Cardiac septum (tissue), 1 donor: Measurements from ENCODE around the gene RAVER1. TPM values are rescaled to one million over a fixed set of nuclear protein-coding genes. Genes with fewer than 3 reads are reported as not detected.
"Not testable (repeated sequence)": the region's sequence is repeated elsewhere in the genome, so short reads cannot be mapped to it uniquely, and the experiment has no call there.

Experiments
- DNase-seq: peaks from one replicate; pipeline ENCODE4 v3.0.0-alpha.2; 2020; ENCODE audit warnings: low spot score
- intact Hi-C: fragments of 100-400 bp; cut with DNase I; formaldehyde crosslinking; loops from one replicate; pipeline ENCODE4 v1.14.0; 2022
- total RNA-seq: library from RNA; stranded (reverse); fragmentation: NEBNext Ultra II Directional; extraction: Animal tissue kit (Norgen Biotek cat#: 25700); gene quantifications from one replicate; pipeline ENCODE4 v1.2.1, GENCODE V29; 2021
- donor health status: DM: no; HTN: no; CAD: no.

RAVER1 gene
- total RNA-seq, 1 donor from 2014 or later, result 17.8 TPM

DNA sequence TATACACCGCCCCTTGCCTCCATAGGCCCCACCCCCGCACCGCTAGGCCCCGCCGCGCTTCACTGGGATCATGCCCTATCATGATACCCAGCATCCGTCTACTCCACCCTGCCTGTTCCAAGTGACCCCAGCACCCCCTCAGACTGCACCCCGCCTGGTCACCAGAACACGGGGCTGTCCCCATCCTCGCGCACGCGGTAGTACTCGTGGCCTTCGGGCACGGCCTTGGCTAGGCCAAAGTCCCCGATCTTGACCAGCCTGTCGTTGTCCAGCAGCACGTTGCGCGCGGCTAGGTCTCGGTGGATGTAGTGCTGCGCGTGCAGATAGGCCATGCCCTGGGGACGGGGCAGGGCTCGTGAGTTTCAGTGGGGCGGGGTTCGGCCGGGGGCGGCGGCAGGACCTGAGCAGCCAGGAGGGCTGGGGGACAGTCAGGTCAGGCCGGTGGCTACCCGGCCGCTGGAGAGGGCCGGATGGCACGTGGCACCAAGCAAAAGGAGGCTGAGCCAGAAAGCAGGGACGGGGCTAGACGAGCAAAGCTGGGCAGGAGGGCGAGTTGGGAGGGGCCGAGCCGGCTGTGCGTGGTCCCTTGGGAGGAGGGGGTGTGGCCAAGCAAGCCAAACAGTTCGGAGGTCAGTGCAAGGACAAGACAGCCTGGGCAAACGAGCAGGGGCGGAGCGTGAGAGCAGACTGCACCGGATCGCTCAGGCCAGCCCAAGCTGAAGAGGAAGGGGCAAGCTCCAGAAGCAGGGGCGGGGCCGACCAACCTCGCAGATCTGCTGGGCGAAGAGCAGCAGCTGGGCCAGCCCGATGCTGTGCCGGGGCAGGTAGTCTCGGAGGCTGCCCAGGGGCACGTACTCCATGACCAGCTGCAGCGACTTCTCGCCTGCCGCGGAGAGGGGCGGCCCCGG is 19.7 kb upstream of the RAVER1 start:
- intact Hi-C loops, result no loop called here
- peak; percentile 85 for DNase-seq

GRCh38 chr19:10346509-10346908 is 13.2 kb upstream of the RAVER1 start:
- intact Hi-C loops, result no loop called here
- DNase-seq, result no peak

- intact Hi-C loops, result no loop called here
- DNase-seq, result no peak
Measured at GRCh38 chr19:10344780-10345179, 11.5 kb upstream of the RAVER1 start.

- intact Hi-C loops, result no loop called here
- DNase-seq, result no peak
Measured at GRCh38 chr19:10343495-10343894, 10.2 kb upstream of the RAVER1 start.

DNA sequence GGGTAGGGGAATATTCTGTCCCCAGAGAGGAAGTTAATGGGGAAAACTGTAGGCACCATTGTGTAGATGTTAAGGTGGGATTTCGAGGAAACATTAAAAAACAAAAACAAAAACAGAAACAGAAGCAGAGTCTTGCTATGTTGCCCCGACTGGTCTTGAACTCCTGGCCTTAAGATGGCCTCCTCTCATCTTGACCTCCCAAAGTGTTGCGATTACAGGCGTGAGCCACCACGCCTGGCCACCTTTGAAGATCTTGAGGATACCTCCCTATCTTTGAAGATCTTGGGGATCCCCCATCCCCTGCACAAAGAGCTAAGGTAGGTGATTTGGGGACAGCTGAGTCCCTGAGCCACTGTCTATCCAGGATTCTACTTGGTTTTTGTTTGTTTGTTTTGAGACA is 6.6 kb upstream of the RAVER1 start:
- intact Hi-C loops, result no loop called here
- no peak for DNase-seq

DNA sequence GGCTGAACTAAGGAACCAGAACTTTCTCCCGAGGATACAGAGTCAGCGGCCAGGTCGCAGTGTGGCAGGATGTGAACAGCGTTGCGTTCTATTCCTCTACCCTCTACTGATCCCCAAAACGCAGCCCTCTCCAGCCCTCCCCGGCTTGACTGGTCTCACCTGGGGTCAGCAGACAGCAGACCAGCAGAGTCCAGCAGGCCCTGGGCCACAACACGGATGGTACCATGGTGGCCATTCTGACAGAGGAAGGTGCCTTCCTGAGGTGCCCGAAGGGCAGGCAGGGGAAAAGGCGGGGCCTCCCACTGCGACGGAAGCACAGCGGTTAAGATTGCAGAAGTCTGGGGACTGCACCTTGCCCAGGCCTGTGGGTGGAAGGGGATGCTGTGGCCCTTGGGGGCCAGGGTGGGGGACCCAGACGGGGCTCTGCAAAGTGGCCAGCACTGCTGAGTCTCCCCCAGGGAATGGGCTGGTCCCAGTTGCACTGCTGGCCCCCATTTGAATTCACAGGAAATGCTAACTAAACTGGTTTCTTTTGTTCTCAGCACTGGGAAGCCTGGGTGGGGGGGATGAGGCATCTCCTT is 6.1 kb upstream of the RAVER1 start, which contains the start of gene ICAM3:
ICAM3 (minus strand) TSS at position 245 of the 581 bp plus-strand sequence; CDS start at position 235, 10 bp downstream.
- intact Hi-C loops, result no loop called here
- peak; percentile 90 for DNase-seq

GRCh38 chr19:10338940-10339339 is 5.6 kb upstream of the RAVER1 start:
- intact Hi-C loops, result no loop called here
- DNase-seq, result no peak

GRCh38 chr19:10336725-10337124 is 3.4 kb upstream of the RAVER1 start:
- intact Hi-C loops, DNase-seq: not testable (repeated sequence)

DNA sequence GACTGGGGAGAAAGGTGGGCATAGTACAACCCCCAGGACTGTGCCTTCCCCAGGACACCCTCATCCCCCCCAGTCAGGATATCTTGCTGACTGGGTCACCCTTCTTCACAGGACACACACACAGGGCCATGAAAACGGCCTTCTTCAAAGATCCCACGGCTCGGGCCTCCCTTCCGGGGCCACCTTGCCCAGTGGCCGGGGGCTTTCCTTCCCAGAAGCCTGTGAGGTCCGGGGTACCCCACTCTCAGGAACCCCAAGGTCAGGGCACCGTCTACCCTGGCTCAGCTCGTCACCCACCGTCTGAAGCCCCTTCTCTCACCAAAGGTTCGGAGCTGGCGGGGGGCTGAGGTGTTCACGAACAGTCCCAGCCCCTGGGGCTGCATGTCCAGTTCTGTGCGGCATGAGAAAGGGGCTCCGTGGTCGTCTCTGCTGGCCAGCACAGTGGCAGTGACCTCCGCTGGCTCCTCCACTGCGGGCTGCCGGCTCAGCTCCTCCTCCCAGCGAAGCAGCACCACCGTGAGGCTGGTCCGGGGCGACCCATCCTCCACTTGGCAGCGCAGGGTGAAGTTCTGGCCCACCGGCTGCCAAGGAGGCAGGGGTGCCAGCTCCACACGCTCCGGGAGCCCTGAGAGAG is 2.1 kb upstream of the RAVER1 start:
- DNase-seq, result no peak
- intact Hi-C loops, result loop anchor here (2.0 kb wide), 1 partner anchor 45 kb away; the partner anchor contains the start of gene TYK2

- peak; percentile 96 for DNase-seq
- intact Hi-C loops, result loop anchor here (2.0 to 5.0 kb wide), 2 partner anchors 46 to 62 kb away; partner anchors contain the start of genes ICAM1 and TYK2
Measured at GRCh38 chr19:10334588-10335351, 1.4 kb upstream of the RAVER1 start.

DNA sequence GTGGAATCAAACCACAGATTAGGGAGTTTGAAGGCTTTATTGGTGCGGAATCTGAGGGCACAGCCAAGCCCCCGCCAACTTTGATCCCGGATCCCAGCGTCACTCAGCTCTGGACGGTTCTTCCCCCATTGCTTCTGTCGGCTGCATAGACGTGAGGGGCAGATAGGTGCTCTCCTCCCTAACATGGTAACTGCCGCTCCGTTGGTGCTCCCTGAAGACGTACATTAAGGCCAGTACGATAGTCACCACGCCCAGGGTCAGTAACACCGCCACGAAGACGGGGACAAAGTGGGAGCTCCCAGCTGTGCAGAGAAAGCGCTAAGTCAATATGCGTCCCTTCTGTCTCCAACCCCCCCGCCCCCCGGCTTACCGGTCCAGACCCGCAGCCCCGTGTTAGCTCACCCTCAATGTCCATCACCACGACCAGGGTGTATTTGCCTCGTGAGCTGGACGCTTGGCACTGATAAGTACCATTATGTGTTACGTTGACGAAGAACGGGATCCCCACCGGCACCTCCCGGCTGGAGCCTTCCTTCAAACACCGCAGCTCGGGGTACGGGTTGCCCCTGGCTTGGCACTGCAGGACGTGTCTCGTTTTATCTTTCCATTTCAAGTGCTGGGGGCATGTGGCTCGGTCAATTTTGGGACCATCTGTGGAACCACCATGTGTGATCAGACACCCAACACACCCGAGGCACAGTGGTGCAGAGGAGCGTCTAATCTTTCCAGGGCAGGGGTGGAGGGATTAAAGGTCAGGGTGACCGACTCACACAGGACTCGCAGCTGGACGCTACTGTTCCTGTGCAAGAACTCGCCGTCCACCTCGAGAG is 644 bp upstream of the RAVER1 start:
- intact Hi-C loops, result loop anchor here (2.0 to 5.0 kb wide), 3 partner anchors 47 to 69 kb away; partner anchors contain the start of genes CDC37, ICAM1 and TYK2
- DNase-seq, result no peak

DNA sequence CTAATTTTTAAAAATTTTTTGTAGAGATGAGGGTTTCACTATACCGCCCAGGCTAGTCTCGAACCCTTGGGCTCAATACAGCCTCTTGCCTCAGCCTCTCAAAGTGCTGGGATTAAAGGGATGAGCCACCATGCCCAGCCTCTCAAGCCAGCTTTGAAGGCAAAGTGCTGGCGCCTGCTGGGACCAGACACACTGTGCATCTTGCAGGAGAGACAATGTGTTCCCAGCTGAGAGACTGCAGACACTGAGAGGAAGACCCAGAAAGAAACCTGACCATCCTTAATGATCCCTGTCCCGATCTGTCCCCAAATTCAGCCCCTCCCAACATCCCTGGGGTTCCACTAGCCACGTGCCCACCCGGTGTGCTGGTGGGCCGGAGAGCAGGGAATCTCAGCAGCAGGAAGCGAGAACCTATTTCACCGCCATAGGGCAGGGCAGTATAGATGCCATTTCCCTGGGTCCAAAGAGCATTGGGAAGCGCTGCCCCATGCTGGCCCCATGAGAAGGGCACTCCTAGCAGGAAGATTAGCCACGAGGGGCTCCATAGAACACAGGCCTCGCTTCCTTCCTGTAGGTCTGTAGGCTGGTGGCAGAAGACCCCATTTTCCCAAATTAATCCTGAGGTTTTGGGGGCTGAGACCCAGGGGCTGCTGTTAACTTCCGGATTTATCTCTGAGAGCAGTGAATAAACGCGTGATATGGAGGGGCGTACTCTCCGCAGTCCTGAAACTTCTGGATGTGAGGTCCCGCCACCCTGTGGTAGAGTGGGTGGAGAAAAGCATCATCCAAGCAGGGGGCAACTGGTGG is 968 bp downstream of the RAVER1 start:
- intact Hi-C loops, result loop anchor here (2.0 to 5.0 kb wide), 2 partner anchors 60 to 70 kb away; partner anchors contain the start of genes CDC37 and ICAM1
- DNase-seq, result no peak

DNA sequence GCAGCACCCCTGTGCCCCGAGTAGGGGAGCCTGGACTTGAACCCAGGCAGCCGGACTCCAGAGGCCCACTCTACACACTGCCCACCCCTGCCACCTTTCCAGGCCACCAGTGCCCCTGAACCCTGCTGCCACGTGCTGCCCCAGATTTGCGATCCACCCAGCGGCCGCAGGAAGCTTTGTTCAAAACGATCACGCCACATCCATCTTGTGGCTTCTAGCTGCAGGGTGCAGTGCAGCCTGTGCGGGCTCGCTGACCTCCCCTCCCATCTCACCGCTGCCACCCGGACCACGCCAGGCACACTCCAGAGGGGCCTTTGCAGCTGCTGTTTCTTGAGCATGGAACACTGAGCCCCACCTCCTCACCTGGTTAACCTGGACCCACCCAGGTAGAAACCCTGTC is 3.8 kb downstream of the RAVER1 start:
- intact Hi-C loops, result no loop called here
- no peak for DNase-seq

- DNase-seq, result no peak
- intact Hi-C loops, result no loop called here
Measured at GRCh38 chr19:10328558-10329429, 4.5 kb downstream of the RAVER1 start.

DNA sequence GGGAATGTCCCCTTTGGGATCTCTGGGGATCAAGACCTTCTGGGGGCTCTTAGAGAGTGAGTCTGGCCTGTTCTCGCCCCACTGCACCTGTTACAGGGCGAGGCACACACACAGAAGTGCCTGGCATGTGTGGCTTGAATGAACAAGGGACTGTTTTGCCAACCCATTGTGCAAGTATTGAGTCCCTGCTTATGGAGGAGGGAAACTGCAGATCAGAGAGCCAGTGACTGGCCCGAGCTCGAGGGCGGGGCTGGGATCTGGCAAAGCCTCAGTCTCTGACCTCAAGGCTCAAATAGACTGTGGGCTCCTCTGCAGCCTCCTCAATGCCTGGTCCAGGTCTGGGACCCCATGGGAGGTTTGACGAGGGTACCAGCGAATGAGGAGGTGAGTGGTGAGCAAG is 5.5 kb downstream of the RAVER1 start:
- intact Hi-C loops, result no loop called here
- no peak for DNase-seq

DNA sequence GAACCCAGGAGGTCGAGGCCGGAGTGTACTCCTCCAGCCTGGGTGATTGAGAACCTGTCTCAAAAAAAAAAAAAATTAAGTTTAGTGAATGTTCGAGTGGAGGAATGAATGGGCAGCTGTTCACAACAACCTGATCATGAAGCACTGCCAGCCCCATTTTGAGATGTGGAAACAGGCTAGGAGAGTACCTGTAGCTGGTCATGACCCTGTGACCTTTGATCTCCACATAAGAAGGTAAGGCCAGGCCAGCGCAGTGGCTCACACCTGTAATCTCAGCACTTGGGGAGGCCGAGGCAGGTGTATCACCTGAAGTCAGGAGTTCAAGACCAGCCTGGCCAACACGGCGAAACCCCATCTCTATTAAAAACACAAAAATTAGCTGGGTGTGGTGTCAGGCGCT is 7.6 kb downstream of the RAVER1 start:
- no peak for DNase-seq
- intact Hi-C loops, result no loop called here
